ENCODE data around the gene SELENOO. TPM values are rescaled to one million over a fixed set of nuclear protein-coding genes. Genes with fewer than 3 reads are reported as not detected.

Gene SELENOO
- polyA plus RNA-seq, 1 of the 3 experiments (the other 2 are of a cell fraction), result 26.7 TPM

DNA sequence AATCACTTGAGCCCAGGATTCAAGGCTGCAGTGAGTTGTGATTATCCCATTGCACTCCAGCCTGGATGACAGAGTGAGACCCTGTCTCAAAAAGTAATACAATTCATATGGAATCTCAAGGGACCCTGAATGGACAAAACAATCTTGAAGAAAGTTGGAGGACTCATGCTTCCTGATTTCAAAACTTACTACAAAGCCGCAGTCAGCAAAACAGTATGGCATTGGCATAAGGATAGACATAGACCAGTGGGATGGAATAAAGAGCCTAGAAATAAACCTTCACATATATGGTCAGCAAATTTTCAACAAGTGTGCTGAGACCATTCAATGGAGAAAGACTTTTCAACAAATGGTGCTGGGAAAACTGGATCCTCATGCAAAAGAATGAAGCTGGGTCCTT, 2.5 kb downstream of the SELENOO start:
- Histone ChIP-seq H2AFZ (ENCODE audit: low read depth) (no peak overlapping the region), H3K4me2 (no peak overlapping the region), H3K9me3 (no peaks in the 10 kb centered on the region), H3K36me3 (replicated peaks in 1 of 2; ENCODE audit: control insufficient read depth in 1 of 2, insufficient read depth in 2 of 2, low read length in 1 of 2) (peaks cover 18 to 24% of the 10 kb centered on the region in 2 experiments), H3K4me3 (ENCODE audit: low read depth in 2 of 2, low read length in 1 of 2) (no peak overlapping the region), H3K9ac (no peak overlapping the region), H3K9me2 (no peaks in the 10 kb centered on the region), H3K79me2 (ENCODE audit: insufficient read depth) (peaks cover 37% of the 10 kb centered on the region), H4K20me1 (ENCODE audit: insufficient read depth) (peaks cover 6% of the 10 kb centered on the region), H3F3A (replicated peaks; ENCODE audit: insufficient read depth) (peaks cover 4% of the 10 kb centered on the region), H3K4me1 (ENCODE audit: control insufficient read depth in 1 of 2, insufficient read depth in 2 of 2, low read depth in 1 of 2, low read length in 1 of 2) (peaks cover 0 to 15% of the 10 kb centered on the region in 2 experiments; a peak in 1 of 4 replicates), H3K27me3 (ENCODE audit: insufficient read depth) (no peaks in the 10 kb centered on the region), H3K27ac (ENCODE audit: low read depth in 2 of 2, low read length in 1 of 2) (no peak overlapping the region)
- 100% methylated on average over 1 of the region's 1 CpG for WGBS (ENCODE audit: low lambda C conversion rate)
- TF ChIP-seq, protein P1, sequence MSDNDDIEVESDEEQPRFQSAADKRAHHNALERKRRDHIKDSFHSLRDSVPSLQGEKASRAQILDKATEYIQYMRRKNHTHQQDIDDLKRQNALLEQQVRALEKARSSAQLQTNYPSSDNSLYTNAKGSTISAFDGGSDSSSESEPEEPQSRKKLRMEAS (IDR thresholded peaks at IDR 0.05; ENCODE audit: low read depth), result no peak
- TF ChIP-seq MEF2A (IDR thresholded peaks at IDR 0.05; ENCODE audit: borderline replicate concordance, low read depth) (no peak), TEAD4 (IDR thresholded peaks at IDR 0.05; ENCODE audit: borderline replicate concordance, insufficient read depth) (no peak), GATA2 (CRISPR knock-in tag; IDR thresholded peaks at IDR 0.05) (no peak), NRF1 (IDR thresholded peaks at IDR 0.05; ENCODE audit: low read depth, low read length) (no peak), NFIC (IDR thresholded peaks at IDR 0.05; ENCODE audit: borderline replicate concordance) (no peak), TAF1 (IDR thresholded peaks at IDR 0.05; ENCODE audit: borderline replicate concordance, low read depth, low read length) (no peak), RFX5 (IDR thresholded peaks at IDR 0.05; ENCODE audit: low read length) (no peak), EZH2phosphoT487 (IDR thresholded peaks at IDR 0.05; ENCODE audit: borderline replicate concordance, low read depth) (no peak), JUND (IDR thresholded peaks at IDR 0.05) (no peak), FOXJ3 (CRISPR knock-in tag; IDR thresholded peaks at IDR 0.05) (no peak), FOSL2 (IDR thresholded peaks at IDR 0.05; ENCODE audit: borderline replicate concordance, low read depth) (no peak), RAD21 (IDR thresholded peaks at IDR 0.05; ENCODE audit: low read length) (no peak), TCF12 (IDR thresholded peaks at IDR 0.05) (no peak)
- TF ChIP-seq, protein P2, sequence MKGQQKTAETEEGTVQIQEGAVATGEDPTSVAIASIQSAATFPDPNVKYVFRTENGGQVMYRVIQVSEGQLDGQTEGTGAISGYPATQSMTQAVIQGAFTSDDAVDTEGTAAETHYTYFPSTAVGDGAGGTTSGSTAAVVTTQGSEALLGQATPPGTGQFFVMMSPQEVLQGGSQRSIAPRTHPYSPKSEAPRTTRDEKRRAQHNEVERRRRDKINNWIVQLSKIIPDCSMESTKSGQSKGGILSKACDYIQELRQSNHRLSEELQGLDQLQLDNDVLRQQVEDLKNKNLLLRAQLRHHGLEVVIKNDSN (IDR thresholded peaks at IDR 0.05; ENCODE audit: borderline replicate concordance, low read depth), result no peak
- TF ChIP-seq, protein P3, sequence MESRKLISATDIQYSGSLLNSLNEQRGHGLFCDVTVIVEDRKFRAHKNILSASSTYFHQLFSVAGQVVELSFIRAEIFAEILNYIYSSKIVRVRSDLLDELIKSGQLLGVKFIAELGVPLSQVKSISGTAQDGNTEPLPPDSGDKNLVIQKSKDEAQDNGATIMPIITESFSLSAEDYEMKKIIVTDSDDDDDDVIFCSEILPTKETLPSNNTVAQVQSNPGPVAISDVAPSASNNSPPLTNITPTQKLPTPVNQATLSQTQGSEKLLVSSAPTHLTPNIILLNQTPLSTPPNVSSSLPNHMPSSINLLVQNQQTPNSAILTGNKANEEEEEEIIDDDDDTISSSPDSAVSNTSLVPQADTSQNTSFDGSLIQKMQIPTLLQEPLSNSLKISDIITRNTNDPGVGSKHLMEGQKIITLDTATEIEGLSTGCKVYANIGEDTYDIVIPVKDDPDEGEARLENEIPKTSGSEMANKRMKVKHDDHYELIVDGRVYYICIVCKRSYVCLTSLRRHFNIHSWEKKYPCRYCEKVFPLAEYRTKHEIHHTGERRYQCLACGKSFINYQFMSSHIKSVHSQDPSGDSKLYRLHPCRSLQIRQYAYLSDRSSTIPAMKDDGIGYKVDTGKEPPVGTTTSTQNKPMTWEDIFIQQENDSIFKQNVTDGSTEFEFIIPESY (IDR thresholded peaks at IDR 0.05; ENCODE audit: borderline replicate concordance, low read depth), result no peak
- TF ChIP-seq, protein P4, sequence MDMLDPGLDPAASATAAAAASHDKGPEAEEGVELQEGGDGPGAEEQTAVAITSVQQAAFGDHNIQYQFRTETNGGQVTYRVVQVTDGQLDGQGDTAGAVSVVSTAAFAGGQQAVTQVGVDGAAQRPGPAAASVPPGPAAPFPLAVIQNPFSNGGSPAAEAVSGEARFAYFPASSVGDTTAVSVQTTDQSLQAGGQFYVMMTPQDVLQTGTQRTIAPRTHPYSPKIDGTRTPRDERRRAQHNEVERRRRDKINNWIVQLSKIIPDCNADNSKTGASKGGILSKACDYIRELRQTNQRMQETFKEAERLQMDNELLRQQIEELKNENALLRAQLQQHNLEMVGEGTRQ (IDR thresholded peaks at IDR 0.05; ENCODE audit: borderline replicate concordance, low read depth, low read length), result no peak
- DNase-seq, result no peak
- CTCF ChIA-PET, result interaction anchor here (0.8 kb wide), 1 partner anchor 57 kb away, joined by 3 read pairs; no protein-coding TSS in a partner anchor
- POLR2A ChIA-PET, result no interaction called here
